Right lobe of liver (tissue), 4 donors: ENCODE results near the gene AKAP12.

Source experiments
- CTCF ChIP-seq, 4 donors: fragments of 200-600 bp in 3 of 4; fragments of 450-650 bp in 1 of 4; IDR thresholded peaks; one replicate each; pipeline versions ENCODE4 v1.5.1 to v1.8.0; 2016 to 2022; ENCODE audit warnings: antibody characterized with exemption in 4 of 4, mild to moderate bottlenecking in 2 of 4
- POLR2A ChIP-seq: fragments of 450-650 bp; IDR thresholded peaks from one replicate; pipeline ENCODE4 v1.6.1; 2017; ENCODE audit warnings: antibody characterized with exemption, mild to moderate bottlenecking
- donor health status: DM: no; HTN: no; CAD: no.
- donor health status: DM: no; HTN: no; CAD: no.
- donor health status: DM: no; HTN: yes; CAD: no.

GRCh38 chr6:151389618-151390275 lies 150.0 kb downstream of the AKAP12 start:
- TF ChIP-seq CTCF (IDR thresholded peaks at IDR 0.05): no peak
- TF ChIP-seq POLR2A: peak; percentile 90
